Mammary epithelial cell (primary cell): ENCODE results near the gene NSG1.

Experiments used
- CTCF ChIP-seq, 2 donors: IDR thresholded peaks in 1 of 2; conservative IDR thresholded peaks in 1 of 2; 2 replicates each; pipeline ENCODE4 v1.5.1; 2011 to 2012; ENCODE audit warnings: inconsistent platforms in 2 of 2, low read length in 2 of 2, mild to moderate bottlenecking in 2 of 2, control low read depth in 1 of 2, low read depth in 1 of 2; ENCODE audit not compliant: insufficient read depth in 1 of 2; ENCODE audit errors: extremely low read depth in 1 of 2
- EZH2 ChIP-seq: IDR thresholded peaks from 2 replicates; pipeline ENCODE4 v1.6.1; 2012; ENCODE audit warnings: low read length, inconsistent platforms, borderline replicate concordance

- no peak for TF ChIP-seq EZH2
- TF ChIP-seq CTCF (conservative IDR thresholded peaks at IDR 0.05 in 1 of 2, IDR thresholded peaks at IDR 0.05 in 1 of 2; ENCODE audit: extremely low read depth in 1 of 2, insufficient read depth in 1 of 2, low read depth in 1 of 2, low read length in 2 of 2) = no peak
Measured at GRCh38 chr4:4397441-4397819, 10.5 kb downstream of the NSG1 start.
